Muscle of leg (tissue), 11 donors: Measurements from ENCODE around the gene IFITM2. TPM values are rescaled to one million over a fixed set of nuclear protein-coding genes. Genes with fewer than 3 reads are reported as not detected.
"Not testable (repeated sequence)": the region's sequence is repeated elsewhere in the genome, so short reads cannot be mapped to it uniquely, and the experiment has no call there.

Experiments
- DNase-seq: peaks from one replicate; pipeline ENCODE4 v3.0.0; 2013
- H3K27ac ChIP-seq: one replicate; pipeline ENCODE4 v1.5.1; 2013; ENCODE audit warnings: mild to moderate bottlenecking, low read length, control low read depth
- H3K27me3 ChIP-seq: one replicate; pipeline ENCODE4 v1.6.1; 2013; ENCODE audit warnings: low read length; ENCODE audit not compliant: control insufficient read depth, insufficient read depth
- H3K36me3 ChIP-seq: one replicate; pipeline ENCODE4 v1.6.1; 2013; ENCODE audit warnings: low read length; ENCODE audit not compliant: control insufficient read depth, insufficient read depth
- H3K4me1 ChIP-seq: one replicate; pipeline ENCODE4 v1.6.1; 2013; ENCODE audit warnings: low read length; ENCODE audit not compliant: control insufficient read depth, insufficient read depth
- H3K4me3 ChIP-seq: one replicate; pipeline ENCODE4 v1.5.1; 2013; ENCODE audit warnings: low read length, control low read depth
- H3K9me3 ChIP-seq: replicated peaks from 2 replicates; pipeline ENCODE4 v1.6.1; 2013; ENCODE audit warnings: low read depth, low read length; ENCODE audit not compliant: control insufficient read depth
- WGBS: methylation state at CpG from one replicate; pipeline ENCODE4 v1.1.5; 2013; ENCODE audit warnings: missing lambda C conversion rate; ENCODE audit not compliant: insufficient coverage; 5-methylcytosine and 5-hydroxymethylcytosine counted together
- polyA plus RNA-seq, 8 donors: library from polyadenylated mRNA; unstranded; fragments of 120-200 nt; gene quantifications; one replicate each; pipeline versions ENCODE4 v1.2.1 to v1.2.3, GENCODE V29; 2013; ENCODE audit warnings: inconsistent platforms in 1 of 8, low replicate concordance in 1 of 8; ENCODE audit not compliant: insufficient read length in 8 of 8, insufficient read depth in 1 of 8
- total RNA-seq: library from RNA; stranded (reverse); fragments of 120-200 nt; gene quantifications from one replicate; pipeline ENCODE4 v1.2.4, GENCODE V29; 2013

Gene IFITM2
- total and polyA plus RNA-seq, 9 donors, result 48.1 to 130 (median 83.2) TPM

DNA sequence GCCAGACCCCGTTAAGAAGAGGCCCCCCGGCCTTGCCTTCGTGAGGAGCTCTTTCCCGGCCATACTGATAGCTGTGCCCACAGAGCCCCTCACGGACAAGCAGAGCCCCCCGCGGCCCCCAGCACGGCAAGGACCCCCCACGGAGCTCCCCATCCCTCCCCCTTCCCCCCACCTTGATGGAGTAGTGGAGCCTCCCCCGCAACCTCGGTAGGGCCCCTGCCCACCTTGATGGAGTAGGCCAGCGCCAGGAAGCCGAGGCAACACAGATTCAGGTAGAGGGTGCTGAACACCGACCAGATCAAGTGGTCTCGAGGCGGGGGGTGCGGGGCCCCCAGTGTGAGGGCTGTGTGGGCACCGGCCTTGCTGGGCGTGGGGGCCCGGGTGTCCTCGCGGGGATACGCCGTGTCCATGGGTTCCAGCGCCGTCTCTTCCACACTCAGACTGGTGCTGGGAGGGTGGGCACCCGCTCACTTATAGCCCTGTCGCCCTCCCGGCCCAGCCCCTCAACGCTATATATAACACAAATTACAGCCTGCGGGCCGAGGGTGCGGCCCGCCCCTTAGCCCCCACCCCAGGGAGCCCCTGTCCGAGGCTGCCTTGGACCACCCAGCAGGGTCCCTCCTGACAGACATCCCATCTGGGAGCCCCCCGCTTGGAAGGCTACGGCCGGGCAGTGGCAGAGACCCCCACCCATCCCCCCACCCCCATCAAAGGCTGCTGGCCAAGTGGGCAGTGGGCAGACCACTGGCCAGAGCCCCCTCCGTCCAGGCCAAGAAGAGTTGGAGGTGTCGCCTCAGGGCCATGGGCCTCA lies 8.3 kb upstream of the IFITM2 start, which contains the start of gene IFITM5:
Gene IFITM5 (minus strand): TSS at position 446 of the 811 bp plus-strand sequence. CDS start 36 bp downstream, at position 410.
- Histone ChIP-seq H3K4me3 (no peak within 1 kb of the TSS), H3K4me1 (peaks cover 15% of the 10 kb centered on the region), H3K27ac (no peak within 1 kb of the TSS), H3K36me3 (peaks cover 2% of the 10 kb centered on the region), H3K9me3 (no peaks in the 10 kb centered on the region), H3K27me3 (peaks cover 13% of the 10 kb centered on the region)
- 69% methylated on average over 22 of the region's 40 CpGs for WGBS
- DNase-seq, result no peak

DNA sequence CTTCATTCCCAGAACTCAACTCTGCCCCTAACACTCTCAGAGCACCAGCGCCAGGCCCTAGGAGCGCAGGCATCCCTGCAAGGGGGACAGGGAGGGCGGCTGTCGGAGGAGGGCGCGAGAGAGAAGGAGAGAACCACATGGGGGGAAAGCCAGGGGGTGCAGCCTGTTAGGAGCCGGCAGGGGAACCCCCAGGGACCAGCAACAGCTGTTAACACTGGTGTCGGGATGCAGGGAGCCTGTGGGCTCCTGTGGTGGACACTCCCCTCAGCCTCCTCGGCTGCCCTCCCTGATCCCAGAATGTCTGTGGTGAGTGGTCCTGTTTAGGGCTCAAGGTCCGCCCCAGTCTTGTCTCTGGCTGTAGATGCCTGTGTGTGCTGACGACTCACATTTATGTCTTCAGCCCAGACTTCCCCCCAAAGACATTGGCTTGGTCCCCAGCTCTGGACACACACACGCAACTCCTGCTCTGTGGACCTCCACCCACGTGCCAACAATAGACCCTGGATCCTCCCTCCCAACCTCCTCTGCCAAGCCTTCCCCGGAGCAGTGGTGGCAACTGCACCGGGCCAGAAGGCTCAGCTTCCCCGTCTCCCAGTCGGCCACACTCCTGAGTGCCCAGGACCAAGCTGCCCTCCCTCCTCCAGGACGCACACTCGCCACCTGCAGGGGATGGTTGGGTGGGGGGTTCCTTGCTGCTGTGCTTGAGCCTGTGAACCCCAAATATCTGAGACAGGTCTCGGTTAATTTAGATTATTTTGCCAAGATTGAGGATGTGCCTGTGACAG lies 7.5 kb upstream of the IFITM2 start:
- peaks cover 13% of the 10 kb centered on the region for H3K27me3 ChIP-seq
- 16% methylated on average over 9 of the region's 20 CpGs for WGBS
- no peak overlapping the region for H3K27ac ChIP-seq
- DNase-seq, result no peak
- H3K9me3 ChIP-seq, result no peaks in the 10 kb centered on the region
- peaks cover 16% of the 10 kb centered on the region for H3K4me1 ChIP-seq
- no peaks in the 10 kb centered on the region for H3K36me3 ChIP-seq
- no peak overlapping the region for H3K4me3 ChIP-seq

DNA sequence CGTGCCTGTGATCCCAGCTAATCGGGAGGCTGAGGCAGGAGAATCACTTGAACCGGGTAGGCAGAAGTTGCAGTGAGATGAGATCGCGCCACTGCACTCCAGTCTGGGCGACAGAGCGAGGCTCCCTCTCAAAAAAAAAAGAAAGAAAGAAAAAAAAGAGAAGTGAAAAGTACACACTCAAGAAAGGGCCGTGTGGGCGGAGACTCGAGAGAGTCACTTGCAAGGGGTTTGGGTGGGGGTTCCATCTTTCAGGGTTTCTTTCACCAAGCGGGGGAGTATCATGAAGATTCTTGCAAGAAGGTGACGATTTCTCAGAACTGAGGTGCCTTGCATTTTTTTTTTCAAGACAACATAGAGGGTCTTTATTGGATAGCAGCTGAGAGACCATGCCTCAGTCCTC lies 4.3 kb upstream of the IFITM2 start:
- Histone ChIP-seq H3K27me3 (peaks cover 11% of the 10 kb centered on the region), H3K36me3 (no peaks in the 10 kb centered on the region), H3K27ac (no peak overlapping the region), H3K4me1 (peaks cover 33% of the 10 kb centered on the region), H3K4me3 (no peak overlapping the region), H3K9me3 (no peaks in the 10 kb centered on the region)
- DNase-seq, result no peak
- 89% methylated on average over 6 of the region's 12 CpGs for WGBS

DNA sequence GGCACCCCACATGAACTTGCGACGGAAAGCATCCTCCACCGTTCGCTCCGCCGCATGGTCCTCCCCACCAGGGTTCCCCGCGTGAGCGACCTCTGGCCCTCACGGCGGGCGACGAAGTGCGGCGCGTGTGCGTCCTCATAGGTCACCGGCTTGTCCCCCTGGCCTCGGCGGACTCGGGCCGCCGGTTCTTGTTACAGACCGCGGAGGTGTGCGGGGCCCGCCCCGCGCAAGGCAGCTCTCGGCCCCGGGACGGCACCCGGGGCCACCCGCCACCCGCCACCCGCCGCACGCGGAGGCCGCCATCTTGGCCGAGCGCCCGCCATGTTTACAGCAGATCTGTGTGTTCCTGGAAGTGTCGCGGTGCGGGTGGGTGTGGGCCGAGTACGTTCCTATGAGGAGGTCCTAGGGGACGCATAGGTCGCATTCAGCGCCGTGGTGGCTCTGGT lies 3.5 kb upstream of the IFITM2 start:
- Histone ChIP-seq H3K36me3 (no peaks in the 10 kb centered on the region), H3K9me3 (no peaks in the 10 kb centered on the region), H3K4me1 (peaks cover 37% of the 10 kb centered on the region), H3K27ac (no peak overlapping the region), H3K27me3 (peaks cover 11% of the 10 kb centered on the region), H3K4me3 (no peak overlapping the region)
- 86% methylated on average over 52 of the region's 52 CpGs for WGBS
- no peak for DNase-seq

DNA sequence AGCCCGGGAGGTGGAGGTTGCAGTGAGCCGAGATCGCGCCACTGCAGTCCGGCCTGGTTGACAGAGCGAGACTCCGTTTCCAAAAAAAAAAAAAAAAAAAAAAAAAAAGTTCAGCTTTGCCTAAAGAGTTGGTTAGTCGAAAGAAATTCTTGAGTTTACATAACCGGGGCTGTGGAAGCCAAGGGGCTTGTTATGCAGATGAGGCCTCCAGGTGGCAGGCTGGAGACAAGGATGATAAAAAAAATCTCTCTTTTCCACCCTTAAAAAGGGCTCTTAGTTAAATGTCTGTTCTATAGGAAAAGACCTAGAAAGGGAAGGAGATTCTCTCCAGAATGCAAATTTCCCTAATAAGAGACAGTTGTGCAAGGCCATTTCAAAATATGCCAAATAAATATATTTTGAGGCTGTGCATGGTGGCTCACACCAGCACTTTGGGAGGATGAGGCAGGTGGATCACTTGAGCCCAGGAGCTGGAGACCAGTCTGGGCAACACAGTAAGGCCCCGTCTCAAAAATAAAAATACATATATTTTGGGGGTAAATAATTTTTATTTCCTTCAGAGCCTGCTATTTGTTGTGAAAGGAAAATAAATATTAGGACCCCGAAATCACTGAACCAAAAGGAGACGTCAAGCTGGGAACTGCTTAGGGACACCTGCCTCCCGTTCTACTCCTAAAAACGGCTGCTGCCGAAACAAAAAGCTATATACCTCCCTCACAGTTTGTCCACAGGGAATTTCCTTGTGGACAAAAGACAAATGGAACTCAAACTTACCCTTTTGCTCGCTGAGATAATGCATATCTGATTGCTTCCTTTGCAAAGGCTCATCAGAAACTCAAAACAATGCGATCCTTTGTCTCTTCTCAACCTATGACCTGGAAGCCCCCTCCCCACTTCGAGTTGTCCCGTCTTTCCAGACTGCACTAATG lies 2.4 kb upstream of the IFITM2 start:
- H3K27ac ChIP-seq, result no peak overlapping the region
- no peaks in the 10 kb centered on the region for H3K36me3 ChIP-seq
- DNase-seq, result peak; percentile 94
- peaks cover 40% of the 10 kb centered on the region for H3K4me1 ChIP-seq
- 50% methylated on average over 8 of the region's 19 CpGs for WGBS
- H3K27me3 ChIP-seq, result peaks cover 6% of the 10 kb centered on the region
- no peak overlapping the region for H3K4me3 ChIP-seq
- H3K9me3 ChIP-seq, result no peaks in the 10 kb centered on the region

DNA sequence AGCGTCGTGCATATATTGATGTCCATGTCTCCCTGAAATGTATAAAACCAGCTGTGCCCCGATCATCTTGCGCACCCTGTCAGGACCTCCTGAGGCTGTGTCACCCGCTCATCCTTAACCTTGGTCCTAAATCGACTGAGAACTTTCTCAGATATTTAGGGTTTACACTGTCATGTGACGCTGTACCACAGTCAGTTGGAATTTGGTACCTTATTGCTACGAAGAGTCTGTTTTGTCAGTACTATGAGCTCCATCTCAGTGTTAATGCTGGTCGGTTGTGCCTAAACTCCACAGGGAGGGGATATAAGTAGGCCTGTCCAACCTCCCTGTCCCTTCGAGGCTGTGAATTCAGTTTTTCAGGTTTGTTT lies 1.8 kb upstream of the IFITM2 start:
- WGBS, result 75% methylated on average over 9 of the region's 10 CpGs

DNA sequence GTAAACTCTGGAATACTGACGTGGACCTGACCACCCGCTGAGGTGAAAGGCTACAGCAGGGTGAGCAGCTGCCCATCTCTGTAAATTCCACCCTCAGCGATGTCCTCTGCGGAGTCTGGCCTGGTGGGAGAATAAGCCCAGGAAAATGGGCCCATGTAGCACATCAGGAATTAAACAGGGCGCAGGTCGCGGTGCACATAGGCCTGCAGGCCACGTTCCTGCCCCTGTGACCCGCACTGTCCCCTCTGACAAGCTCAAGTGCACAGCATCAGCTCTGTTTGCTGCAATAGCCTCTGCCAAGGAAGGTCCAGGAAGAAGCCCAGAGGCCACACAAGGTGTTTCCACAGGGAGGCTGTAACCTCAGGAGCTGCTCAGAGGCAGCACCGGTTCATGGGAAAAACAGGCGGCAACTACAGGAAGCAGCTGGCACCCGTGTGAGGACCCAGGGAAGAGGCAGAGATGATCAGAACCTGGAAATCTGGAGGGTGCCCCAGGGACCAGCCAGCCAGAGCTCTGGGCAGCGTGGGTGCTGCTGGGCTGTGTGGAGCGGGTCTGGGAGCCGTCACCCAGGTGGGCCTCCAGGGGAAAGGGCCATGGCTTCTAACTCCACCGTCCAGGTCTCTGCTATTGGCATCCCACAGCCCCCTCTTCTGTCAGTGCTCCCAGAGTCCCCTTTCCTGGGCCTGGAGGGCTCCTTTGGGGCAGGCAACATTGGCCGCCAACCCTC lies 808 bp upstream of the IFITM2 start:
- Histone ChIP-seq H3K36me3 (no peaks in the 10 kb centered on the region), H3K9me3 (no peaks in the 10 kb centered on the region), H3K27ac (peak overlapping the region; percentile 93), H3K27me3 (no peaks in the 10 kb centered on the region), H3K4me3 (no peak overlapping the region), H3K4me1 (peaks cover 38% of the 10 kb centered on the region)
- WGBS, result 83% methylated on average over 13 of the region's 17 CpGs
- DNase-seq, result no peak

More for the DNA sequence above, 1.8 kb upstream of the IFITM2 start:
- Histone ChIP-seq H3K27me3 (peaks cover 2% of the 10 kb centered on the region), H3K4me3 (no peak overlapping the region), H3K4me1 (peaks cover 37% of the 10 kb centered on the region), H3K27ac (no peak overlapping the region), H3K36me3 (no peaks in the 10 kb centered on the region), H3K9me3 (no peaks in the 10 kb centered on the region)
- no peak for DNase-seq

DNA sequence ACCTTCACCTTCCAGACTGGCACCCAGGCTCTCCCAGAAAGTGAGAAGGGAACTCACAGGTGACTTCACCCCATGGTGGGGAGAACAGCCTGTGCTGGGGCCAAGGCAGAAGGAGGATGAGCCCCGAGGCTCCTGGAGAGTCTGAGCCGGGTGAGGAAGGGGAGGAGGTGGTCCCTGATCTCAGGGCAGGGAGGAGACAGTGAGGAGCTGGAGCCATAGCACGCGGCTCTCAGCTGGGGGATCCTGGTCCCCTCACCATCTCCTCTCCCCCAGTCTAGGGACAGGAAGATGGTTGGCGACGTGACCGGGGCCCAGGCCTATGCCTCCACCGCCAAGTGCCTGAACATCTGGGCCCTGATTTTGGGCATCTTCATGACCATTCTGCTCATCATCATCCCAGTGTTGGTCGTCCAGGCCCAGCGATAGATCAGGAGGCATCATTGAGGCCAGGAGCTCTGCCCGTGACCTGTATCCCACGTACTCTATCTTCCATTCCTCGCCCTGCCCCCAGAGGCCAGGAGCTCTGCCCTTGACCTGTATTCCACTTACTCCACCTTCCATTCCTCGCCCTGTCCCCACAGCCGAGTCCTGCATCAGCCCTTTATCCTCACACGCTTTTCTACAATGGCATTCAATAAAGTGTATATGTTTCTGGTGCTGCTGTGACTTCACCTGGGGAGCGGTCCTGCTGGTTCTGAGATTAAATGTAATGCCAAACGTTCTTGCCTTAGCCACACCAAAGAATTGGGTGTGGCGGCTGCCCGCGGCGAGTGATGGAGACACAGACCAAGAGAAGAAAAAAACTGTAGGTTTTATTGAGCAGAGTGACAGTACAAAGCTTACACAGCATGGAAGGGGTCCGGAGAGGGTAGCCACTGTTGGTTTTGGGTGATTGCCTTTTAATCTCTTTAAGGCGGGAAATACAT lies 1.4 kb downstream of the IFITM2 start:
- peak overlapping the region; percentile 28 for H3K4me3 ChIP-seq
- peaks cover 57% of the 10 kb centered on the region for H3K4me1 ChIP-seq
- DNase-seq, H3K27me3 ChIP-seq, H3K9me3 ChIP-seq, H3K36me3 ChIP-seq: not testable (repeated sequence)
- peak overlapping the region; percentile 69 for H3K27ac ChIP-seq
- 72% methylated on average over 14 of the region's 24 CpGs for WGBS
